Prostate gland (tissue), 2 donors: Measurements from ENCODE around the gene C10orf67.

Experiments used
- POLR2A ChIP-seq: fragments of 450-650 bp; IDR thresholded peaks from one replicate; pipeline ENCODE4 v1.6.1; 2016; ENCODE audit warnings: antibody characterized with exemption, mild to moderate bottlenecking
- TF ChIP-seq, protein P1 (sequence below), 4 experiments: fragments of 200-600 bp in 2 of 4; fragments of 450-650 bp in 2 of 4; sonication (generic) in 2 of 4; IDR thresholded peaks; 1 replicate in 3 of 4; 2 replicates in 1 of 4; pipeline ENCODE4 v1.5.1; 2016 to 2019; ENCODE audit warnings: antibody characterized with exemption in 4 of 4, mild to moderate bottlenecking in 2 of 4, moderate library complexity in 2 of 4

DNA sequence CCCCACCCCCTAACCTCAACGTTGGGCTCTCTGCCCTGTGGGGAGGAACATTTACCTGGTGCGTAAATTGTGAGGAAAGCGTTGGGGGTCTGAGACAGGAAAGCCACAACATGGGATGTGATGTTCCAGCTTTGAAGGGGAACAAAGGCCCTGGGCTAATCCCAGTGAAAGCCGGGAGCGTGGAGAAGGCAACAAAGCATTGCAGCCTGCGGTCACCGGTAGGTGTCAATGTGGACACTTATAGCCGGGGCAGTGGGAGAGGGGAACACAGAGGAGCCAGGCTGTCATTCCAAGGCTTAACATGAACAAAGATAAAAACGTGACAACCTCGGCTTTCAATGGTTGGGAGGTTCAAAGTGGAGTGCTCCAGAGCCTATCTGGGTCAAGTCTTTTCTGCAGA, 139.8 kb downstream of the C10orf67 start:
- TF ChIP-seq POLR2A = no peak
- TF ChIP-seq, protein P1, sequence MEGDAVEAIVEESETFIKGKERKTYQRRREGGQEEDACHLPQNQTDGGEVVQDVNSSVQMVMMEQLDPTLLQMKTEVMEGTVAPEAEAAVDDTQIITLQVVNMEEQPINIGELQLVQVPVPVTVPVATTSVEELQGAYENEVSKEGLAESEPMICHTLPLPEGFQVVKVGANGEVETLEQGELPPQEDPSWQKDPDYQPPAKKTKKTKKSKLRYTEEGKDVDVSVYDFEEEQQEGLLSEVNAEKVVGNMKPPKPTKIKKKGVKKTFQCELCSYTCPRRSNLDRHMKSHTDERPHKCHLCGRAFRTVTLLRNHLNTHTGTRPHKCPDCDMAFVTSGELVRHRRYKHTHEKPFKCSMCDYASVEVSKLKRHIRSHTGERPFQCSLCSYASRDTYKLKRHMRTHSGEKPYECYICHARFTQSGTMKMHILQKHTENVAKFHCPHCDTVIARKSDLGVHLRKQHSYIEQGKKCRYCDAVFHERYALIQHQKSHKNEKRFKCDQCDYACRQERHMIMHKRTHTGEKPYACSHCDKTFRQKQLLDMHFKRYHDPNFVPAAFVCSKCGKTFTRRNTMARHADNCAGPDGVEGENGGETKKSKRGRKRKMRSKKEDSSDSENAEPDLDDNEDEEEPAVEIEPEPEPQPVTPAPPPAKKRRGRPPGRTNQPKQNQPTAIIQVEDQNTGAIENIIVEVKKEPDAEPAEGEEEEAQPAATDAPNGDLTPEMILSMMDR (IDR thresholded peaks at IDR 0.05) = no peak
